Ascending aorta (tissue), 2 donors: ENCODE measurements around the gene C1QBP. TPM values are rescaled to one million over a fixed set of nuclear protein-coding genes. Genes with fewer than 3 reads are reported as not detected.

Experiments used
- DNase-seq, 2 donors: peaks; one replicate each; pipeline ENCODE4 v3.0.0-alpha.2; 2019; ENCODE audit warnings: low spot score in 2 of 2
- H3K27ac ChIP-seq, 2 donors: fragments of 200-600 bp; sonication (generic); one replicate each; pipeline ENCODE4 v1.5.1; 2016 to 2017; ENCODE audit warnings: mild to moderate bottlenecking in 1 of 2
- H3K27me3 ChIP-seq: fragments of 200-600 bp; sonication (generic); one replicate; pipeline ENCODE4 v1.5.1; 2017
- H3K36me3 ChIP-seq, 2 donors: fragments of 200-600 bp; sonication (generic); one replicate each; pipeline ENCODE4 v1.5.1; 2016
- H3K4me1 ChIP-seq, 2 donors: fragments of 200-600 bp; sonication (generic); one replicate each; pipeline ENCODE4 v1.5.1; 2016 to 2017; ENCODE audit warnings: mild to moderate bottlenecking in 1 of 2
- H3K4me3 ChIP-seq, 2 donors: fragments of 200-600 bp; sonication (generic); one replicate each; pipeline ENCODE4 v1.5.1; 2016 to 2017; ENCODE audit warnings: mild to moderate bottlenecking in 1 of 2
- H3K9me3 ChIP-seq, 2 donors: fragments of 200-600 bp; sonication (generic); one replicate each; pipeline ENCODE4 v1.5.1; 2016
- CTCF ChIP-seq, 3 experiments: fragments of 200-600 bp in 2 of 3; fragments of 450-650 bp in 1 of 3; sonication (generic) in 2 of 3; IDR thresholded peaks; one replicate each; pipeline ENCODE4 v1.5.1; 2016 to 2019; ENCODE audit warnings: antibody characterized with exemption in 3 of 3, mild to moderate bottlenecking in 1 of 3, moderate library complexity in 1 of 3
- intact Hi-C: fragments of 100-400 bp; cut with DNase I; formaldehyde crosslinking; loops from one replicate; pipeline ENCODE4 v1.15.1; 2023
- total RNA-seq: library from RNA; depleted of rRNA; stranded (reverse); fragments of >200 nt; gene quantifications from one replicate; pipeline ENCODE4 v1.1.0, GENCODE V29; 2016

The C1QBP gene
- total RNA-seq, 1 donor from 2014 or later, result 152 TPM

- Histone ChIP-seq H3K4me3 (no peak overlapping the region), H3K27me3 (no peaks in the 10 kb centered on the region), H3K36me3 (peaks cover 58 to 74% of the 10 kb centered on the region in 2 donors), H3K9me3 (no peaks in the 10 kb centered on the region), H3K4me1 (peaks cover 4 to 12% of the 10 kb centered on the region in 2 donors), H3K27ac (no peak overlapping the region)
- intact Hi-C loops, result loop anchor here (10.0 kb wide), 1 partner anchor 1604 kb away; the partner anchor contains the start of gene RNASEK
- no peak for DNase-seq
- no peak for TF ChIP-seq CTCF (IDR thresholded peaks at IDR 0.05)
These were observed 28.2 kb downstream of the C1QBP start for GRCh38 chr17:5410594-5411272.

GRCh38 chr17:5408186-5408585, 30.8 kb downstream of the C1QBP start:
- H3K36me3 ChIP-seq, result peaks cover 79 to 91% of the 10 kb centered on the region in 2 donors
- H3K27ac ChIP-seq, result no peak overlapping the region
- H3K4me1 ChIP-seq, result no peaks in the 10 kb centered on the region
- no peak overlapping the region for H3K4me3 ChIP-seq
- intact Hi-C loops, result no loop called here
- DNase-seq, result no peak
- no peaks in the 10 kb centered on the region for H3K9me3 ChIP-seq
- TF ChIP-seq CTCF (IDR thresholded peaks at IDR 0.05), result no peak
- H3K27me3 ChIP-seq, result no peaks in the 10 kb centered on the region

- intact Hi-C loops, result no loop called here
- TF ChIP-seq CTCF (IDR thresholded peaks at IDR 0.05), result no peak
- Histone ChIP-seq H3K36me3 (peaks cover 84 to 91% of the 10 kb centered on the region in 2 donors), H3K27me3 (no peaks in the 10 kb centered on the region), H3K4me3 (no peak overlapping the region), H3K9me3 (no peaks in the 10 kb centered on the region), H3K4me1 (no peaks in the 10 kb centered on the region), H3K27ac (no peak overlapping the region)
- no peak for DNase-seq
These were observed 33.6 kb downstream of the C1QBP start for GRCh38 chr17:5405400-5405799.

- Histone ChIP-seq H3K4me1 (no peaks in the 10 kb centered on the region), H3K27ac (no peak overlapping the region), H3K27me3 (no peaks in the 10 kb centered on the region), H3K4me3 (no peak overlapping the region), H3K36me3 (peaks cover 82 to 90% of the 10 kb centered on the region in 2 donors), H3K9me3 (no peaks in the 10 kb centered on the region)
- intact Hi-C loops, result no loop called here
- TF ChIP-seq CTCF (IDR thresholded peaks at IDR 0.05), result no peak
- no peak for DNase-seq
These were observed 39.2 kb downstream of the C1QBP start for GRCh38 chr17:5399767-5400166.

- Histone ChIP-seq H3K4me1 (no peaks in the 10 kb centered on the region), H3K27ac (no peak overlapping the region), H3K27me3 (no peaks in the 10 kb centered on the region), H3K9me3 (no peaks in the 10 kb centered on the region), H3K4me3 (no peak overlapping the region), H3K36me3 (peaks cover 79 to 89% of the 10 kb centered on the region in 2 donors)
- intact Hi-C loops, result no loop called here
- no peak for TF ChIP-seq CTCF (IDR thresholded peaks at IDR 0.05)
- no peak for DNase-seq
These were observed 42.3 kb downstream of the C1QBP start for GRCh38 chr17:5396612-5397011.
